ENCODE results near the gene GDA. TPM values are rescaled to one million over a fixed set of nuclear protein-coding genes. Genes with fewer than 3 reads are reported as not detected.
A peak's percentile ranks its signal among the peaks of the same experiment; 100 is the strongest.

The GDA gene
- total and polyA plus RNA-seq, 4 donors = 0.37 to 24.4 (median 19.5) TPM

- no peak overlapping the region for H3K27ac ChIP-seq (ENCODE audit: low read depth in 1 of 2, low read length in 2 of 2)
- no peak overlapping the region for H3K4me3 ChIP-seq (ENCODE audit: low read depth in 1 of 3, low read length in 3 of 3)
- no peaks in the 10 kb centered on the region for H3K36me3 ChIP-seq (ENCODE audit: control insufficient read depth in 4 of 4, insufficient read depth in 3 of 4, low read depth in 1 of 4, low read length in 3 of 4)
- no peak for DNase-seq (ENCODE audit: low spot score)
- no peak overlapping the region for H3K9ac ChIP-seq (ENCODE audit: low read depth in 1 of 2, low read length in 2 of 2)
- H3K27me3 ChIP-seq (ENCODE audit: control insufficient read depth in 4 of 4, insufficient read depth in 4 of 4, low read length in 3 of 4) = no peaks in the 10 kb centered on the region
- TF ChIP-seq RXRA (IDR thresholded peaks at IDR 0.05) (no peak), HNF4A (conservative IDR thresholded peaks at IDR 0.05) (no peak), MAX (IDR thresholded peaks at IDR 0.05) (no peak)
- WGBS = 67% methylated on average over 5 of the region's 5 CpGs
- no peaks in the 10 kb centered on the region for H3K9me3 ChIP-seq (ENCODE audit: control insufficient read depth in 4 of 4, low read length in 3 of 4)
- H3K4me1 ChIP-seq (ENCODE audit: control insufficient read depth in 4 of 4, insufficient read depth in 4 of 4, low read length in 3 of 4) = peaks cover 2 to 33% (median 20%) of the 10 kb centered on the region in 4 donors
Measured at GRCh38 chr9:72292874-72293607, 143.8 kb downstream of the GDA start.

GRCh38 chr9:72294936-72295335 is 145.7 kb downstream of the GDA start:
- 29% methylated on average over 7 of the region's 7 CpGs for WGBS
- peaks cover 6 to 46% (median 31%) of the 10 kb centered on the region in 4 donors for H3K4me1 ChIP-seq (ENCODE audit: control insufficient read depth in 4 of 4, insufficient read depth in 4 of 4, low read length in 3 of 4)
- no peaks in the 10 kb centered on the region for H3K36me3 ChIP-seq (ENCODE audit: control insufficient read depth in 4 of 4, insufficient read depth in 3 of 4, low read depth in 1 of 4, low read length in 3 of 4)
- H3K4me3 ChIP-seq (ENCODE audit: low read depth in 1 of 3, low read length in 3 of 3) = no peak overlapping the region
- no peak overlapping the region for H3K9ac ChIP-seq (ENCODE audit: low read depth in 1 of 2, low read length in 2 of 2)
- no peaks in the 10 kb centered on the region for H3K27me3 ChIP-seq (ENCODE audit: control insufficient read depth in 4 of 4, insufficient read depth in 4 of 4, low read length in 3 of 4)
- no peaks in the 10 kb centered on the region for H3K9me3 ChIP-seq (ENCODE audit: control insufficient read depth in 4 of 4, low read length in 3 of 4)
- H3K27ac ChIP-seq (ENCODE audit: low read depth in 1 of 2, low read length in 2 of 2) = peak overlapping the region in 1 of 2 donors; percentile 28
- no peak for DNase-seq (ENCODE audit: low spot score)
- TF ChIP-seq RAD21 (IDR thresholded peaks at IDR 0.05) = no peak
- TF ChIP-seq FOXA1 (IDR thresholded peaks at IDR 0.05) = no peak
- TF ChIP-seq RXRA (IDR thresholded peaks at IDR 0.05) = no peak
- TF ChIP-seq TAF1 (conservative IDR thresholded peaks at IDR 0.05) = no peak
- no peak for TF ChIP-seq NR2F2 (IDR thresholded peaks at IDR 0.05)
- no peak for TF ChIP-seq ATF3 (IDR thresholded peaks at IDR 0.05)
- no peak for TF ChIP-seq HNF4G (IDR thresholded peaks at IDR 0.05)
- TF ChIP-seq JUND (IDR thresholded peaks at IDR 0.05) = no peak
- no peak for TF ChIP-seq FOXA2 (IDR thresholded peaks at IDR 0.05)
- no peak for TF ChIP-seq GABPA (IDR thresholded peaks at IDR 0.05 in 1 of 2, conservative IDR thresholded peaks at IDR 0.05 in 1 of 2)
- TF ChIP-seq REST (IDR thresholded peaks at IDR 0.05) = no peak
- TF ChIP-seq MAX (IDR thresholded peaks at IDR 0.05) = no peak
- TF ChIP-seq SP1 (IDR thresholded peaks at IDR 0.05) = no peak
- TF ChIP-seq EGR1 (IDR thresholded peaks at IDR 0.05; ENCODE audit: low read depth in 2 of 2) = no peak
- no peak for TF ChIP-seq ZBTB33 (IDR thresholded peaks at IDR 0.05)
- no peak for TF ChIP-seq CTCF (IDR thresholded peaks at IDR 0.05; ENCODE audit: low read depth, low read length, missing input control)
- TF ChIP-seq YY1 (IDR thresholded peaks at IDR 0.05) = no peak
- TF ChIP-seq HNF4A (conservative IDR thresholded peaks at IDR 0.05) = no peak
